Astrocyte (in vitro differentiated cells and primary cell): ENCODE data around the gene ZMYM1. TPM values are rescaled to one million over a fixed set of nuclear protein-coding genes. Genes with fewer than 3 reads are reported as not detected.

Experiments
- DNase-seq: peaks from one replicate; pipeline ENCODE4 v3.0.0-alpha.2; 2010; ENCODE audit warnings: low read depth
- FAIRE-seq: peaks from 2 replicates; lab custom pipeline; 2011; peaks lifted over from hg19 to GRCh38; lab: Jason Lieb, UNC
- H2AFZ ChIP-seq: 2 replicates; pipeline ENCODE4 v1.6.0; 2012; ENCODE audit warnings: low read depth, low read length, inconsistent platforms
- H3K27ac ChIP-seq: 2 replicates; pipeline ENCODE4 v1.5.1; 2011; ENCODE audit warnings: low read depth, low read length, inconsistent platforms
- H3K27me3 ChIP-seq: 2 replicates; pipeline ENCODE4 v1.6.0; 2011; ENCODE audit warnings: low read length, inconsistent platforms; ENCODE audit not compliant: insufficient read depth
- H3K36me3 ChIP-seq: 2 replicates; pipeline ENCODE4 v1.5.1; 2011; ENCODE audit warnings: low read length, inconsistent platforms; ENCODE audit not compliant: insufficient read depth
- H3K4me1 ChIP-seq: 2 replicates; pipeline ENCODE4 v1.5.1; 2011; ENCODE audit warnings: low read length, inconsistent platforms; ENCODE audit not compliant: insufficient read depth
- H3K4me2 ChIP-seq: 2 replicates; pipeline ENCODE4 v1.6.0; 2012; ENCODE audit warnings: low read length, inconsistent platforms
- H3K4me3 ChIP-seq: 2 replicates; pipeline ENCODE4 v1.5.1; 2011; ENCODE audit warnings: low read depth, mild to moderate bottlenecking, low read length, inconsistent platforms; ENCODE audit not compliant: insufficient read depth
- H3K79me2 ChIP-seq: 2 replicates; pipeline ENCODE4 v1.6.0; 2012; ENCODE audit warnings: mild to moderate bottlenecking, low read length, inconsistent platforms; ENCODE audit not compliant: insufficient read depth
- H3K9ac ChIP-seq: 2 replicates; pipeline ENCODE4 v1.6.0; 2012; ENCODE audit warnings: mild to moderate bottlenecking, low read length, inconsistent platforms
- H3K9me3 ChIP-seq: 2 replicates; pipeline ENCODE4 v1.5.1; 2012; ENCODE audit warnings: low read depth, mild to moderate bottlenecking, low read length, inconsistent platforms; ENCODE audit not compliant: insufficient read depth
- H4K20me1 ChIP-seq: 2 replicates; pipeline ENCODE4 v1.6.0; 2012; ENCODE audit warnings: low read length, inconsistent platforms; ENCODE audit not compliant: insufficient read depth
- H3K27ac Mint-ChIP-seq: one replicate; pipeline ENCODE4 v1.8.0; 2021; ENCODE audit warnings: mild to moderate bottlenecking, mixed read lengths; ENCODE audit not compliant: unreplicated experiment
- H3K27me3 Mint-ChIP-seq: one replicate; pipeline ENCODE4 v1.8.0; 2021; ENCODE audit warnings: low read depth, mixed read lengths; ENCODE audit not compliant: unreplicated experiment
- H3K36me3 Mint-ChIP-seq: one replicate; pipeline ENCODE4 v1.8.0; 2021; ENCODE audit warnings: low read depth, mixed read lengths; ENCODE audit not compliant: unreplicated experiment
- H3K4me1 Mint-ChIP-seq: one replicate; pipeline ENCODE4 v1.8.0; 2021; ENCODE audit warnings: low read depth, mixed read lengths; ENCODE audit not compliant: unreplicated experiment
- H3K4me3 Mint-ChIP-seq: one replicate; pipeline ENCODE4 v1.8.0; 2021; ENCODE audit warnings: mild to moderate bottlenecking, moderate library complexity, mixed read lengths; ENCODE audit not compliant: unreplicated experiment
- H3K9me3 Mint-ChIP-seq: one replicate; pipeline ENCODE4 v1.8.0; 2021; ENCODE audit warnings: mild to moderate bottlenecking, mixed read lengths; ENCODE audit not compliant: unreplicated experiment
- EZH2 ChIP-seq: IDR thresholded peaks from 2 replicates; pipeline ENCODE4 v1.6.1; 2012; ENCODE audit warnings: mild to moderate bottlenecking, low read length, inconsistent platforms; ENCODE audit not compliant: insufficient read depth
- total RNA-seq: library from RNA; stranded (reverse); gene quantifications from 2 replicates; pipeline ENCODE4 v1.2.1, GENCODE V29; 2021
- TF ChIP-seq, protein P1 (sequence below): IDR thresholded peaks from 2 replicates; pipeline ENCODE4 v1.5.1; 2011; ENCODE audit warnings: low read depth, mild to moderate bottlenecking, inconsistent platforms, low read length, moderate library complexity; ENCODE audit not compliant: insufficient read depth

Gene ZMYM1
- total RNA-seq, 1 donor from 2014 or later, result 15.1 TPM

DNA sequence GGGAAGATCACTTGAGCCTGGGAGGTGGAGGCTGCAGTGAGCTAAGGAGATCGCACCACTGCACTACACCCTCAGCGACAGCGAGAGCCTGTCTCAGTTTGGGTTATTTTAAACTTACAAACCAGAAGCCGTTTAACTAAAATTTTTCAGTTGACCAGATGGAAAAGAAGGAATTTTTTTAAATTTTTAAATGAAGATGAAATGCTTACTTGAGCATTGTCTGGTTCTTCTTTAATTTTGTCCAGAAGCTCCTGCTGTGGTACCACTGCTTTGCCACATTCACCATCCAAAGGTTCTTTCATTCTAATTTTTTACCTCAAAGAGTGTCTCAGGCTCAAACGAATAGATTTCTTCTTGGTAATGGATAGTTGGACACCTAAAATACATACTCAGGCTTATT, 48.8 kb upstream of the ZMYM1 start:
- peaks cover 8% of the 10 kb centered on the region for H3K36me3 Mint-ChIP-seq
- peaks cover 3% of the 10 kb centered on the region for H3K9me3 Mint-ChIP-seq
- Histone ChIP-seq H2AFZ (no peak overlapping the region), H3K79me2 (peaks cover 50% of the 10 kb centered on the region), H3K4me2 (peak overlapping the region; percentile 90), H3K4me1 (peaks cover 13% of the 10 kb centered on the region), H3K36me3 (peaks cover 2% of the 10 kb centered on the region), H3K9me3 (no peaks in the 10 kb centered on the region), H3K9ac (peak overlapping the region; percentile 96), H3K27ac (peak overlapping the region; percentile 95), H3K4me3 (peak overlapping the region; percentile 89), H3K27me3 (no peaks in the 10 kb centered on the region), H4K20me1 (no peaks in the 10 kb centered on the region)
- H3K4me1 Mint-ChIP-seq, result peaks cover 9% of the 10 kb centered on the region
- H3K4me3 Mint-ChIP-seq, result peak overlapping the region; percentile 92
- peak overlapping the region; percentile 97 for H3K27ac Mint-ChIP-seq
- H3K27me3 Mint-ChIP-seq, result no peaks in the 10 kb centered on the region
- DNase-seq (no peak), FAIRE-seq (no peak)
- no peak for TF ChIP-seq EZH2

DNA sequence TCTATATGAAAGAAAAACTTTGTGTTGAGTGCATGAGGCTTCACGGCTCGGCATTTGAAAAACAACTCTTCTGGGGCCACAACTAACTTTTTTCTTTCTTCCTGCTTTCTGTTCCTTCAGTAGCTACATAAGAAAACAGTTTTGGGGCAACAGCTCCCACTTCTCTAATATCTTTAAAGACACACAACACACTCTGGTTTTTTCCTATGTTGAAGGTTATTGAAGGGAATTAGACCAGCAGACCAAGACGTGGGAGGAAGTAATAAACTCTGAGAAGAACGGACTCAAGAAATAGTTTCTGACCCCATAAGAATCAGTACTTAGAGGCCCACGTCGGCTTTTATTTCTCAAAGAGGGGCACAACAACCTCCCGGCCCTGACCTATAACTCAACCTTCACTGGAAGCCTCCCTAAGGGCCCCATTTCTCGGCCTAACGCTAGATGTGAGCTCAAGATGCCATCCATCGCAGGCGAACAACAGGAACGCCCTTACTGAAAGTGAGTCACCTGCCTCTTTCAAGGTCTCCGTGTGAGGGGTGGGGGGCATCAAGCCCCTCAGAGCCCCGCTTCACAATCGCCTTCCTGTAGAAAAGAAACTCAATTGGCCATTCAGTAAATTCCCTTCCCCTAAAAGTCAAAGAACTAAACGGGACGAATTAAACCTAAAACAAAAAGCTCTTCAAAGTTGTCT, 48.3 kb upstream of the ZMYM1 start:
- peak overlapping the region; percentile 97 for H3K27ac Mint-ChIP-seq
- H3K9me3 ChIP-seq, result no peaks in the 10 kb centered on the region
- H3K27ac ChIP-seq, result peak overlapping the region; percentile 95
- no peaks in the 10 kb centered on the region for H4K20me1 ChIP-seq
- peaks cover 3% of the 10 kb centered on the region for H3K9me3 Mint-ChIP-seq
- peak overlapping the region; percentile 90 for H3K4me2 ChIP-seq
- H3K4me3 ChIP-seq, result peak overlapping the region; percentile 89
- H3K9ac ChIP-seq, result peak overlapping the region; percentile 96
- DNase-seq (peak; percentile 40), FAIRE-seq (no peak)
- peak overlapping the region; percentile 92 for H3K4me3 Mint-ChIP-seq
- peaks cover 13% of the 10 kb centered on the region for H3K4me1 ChIP-seq
- H3K27me3 ChIP-seq, result no peaks in the 10 kb centered on the region
- peaks cover 9% of the 10 kb centered on the region for H3K4me1 Mint-ChIP-seq
- H2AFZ ChIP-seq, result peak overlapping the region; percentile 91
- no peaks in the 10 kb centered on the region for H3K27me3 Mint-ChIP-seq
- no peak for TF ChIP-seq EZH2
- TF ChIP-seq, protein P1, sequence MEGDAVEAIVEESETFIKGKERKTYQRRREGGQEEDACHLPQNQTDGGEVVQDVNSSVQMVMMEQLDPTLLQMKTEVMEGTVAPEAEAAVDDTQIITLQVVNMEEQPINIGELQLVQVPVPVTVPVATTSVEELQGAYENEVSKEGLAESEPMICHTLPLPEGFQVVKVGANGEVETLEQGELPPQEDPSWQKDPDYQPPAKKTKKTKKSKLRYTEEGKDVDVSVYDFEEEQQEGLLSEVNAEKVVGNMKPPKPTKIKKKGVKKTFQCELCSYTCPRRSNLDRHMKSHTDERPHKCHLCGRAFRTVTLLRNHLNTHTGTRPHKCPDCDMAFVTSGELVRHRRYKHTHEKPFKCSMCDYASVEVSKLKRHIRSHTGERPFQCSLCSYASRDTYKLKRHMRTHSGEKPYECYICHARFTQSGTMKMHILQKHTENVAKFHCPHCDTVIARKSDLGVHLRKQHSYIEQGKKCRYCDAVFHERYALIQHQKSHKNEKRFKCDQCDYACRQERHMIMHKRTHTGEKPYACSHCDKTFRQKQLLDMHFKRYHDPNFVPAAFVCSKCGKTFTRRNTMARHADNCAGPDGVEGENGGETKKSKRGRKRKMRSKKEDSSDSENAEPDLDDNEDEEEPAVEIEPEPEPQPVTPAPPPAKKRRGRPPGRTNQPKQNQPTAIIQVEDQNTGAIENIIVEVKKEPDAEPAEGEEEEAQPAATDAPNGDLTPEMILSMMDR, result no peak
- peaks cover 4% of the 10 kb centered on the region for H3K36me3 Mint-ChIP-seq
- H3K79me2 ChIP-seq, result peaks cover 45% of the 10 kb centered on the region
- H3K36me3 ChIP-seq, result peaks cover 2% of the 10 kb centered on the region

- TF ChIP-seq EZH2, result no peak
- TF ChIP-seq, protein P1, result no peak
- Mint-ChIP-seq H3K9me3 (peaks cover 3% of the 10 kb centered on the region), H3K27ac (no peak overlapping the region), H3K36me3 (peaks cover 4% of the 10 kb centered on the region), H3K27me3 (no peaks in the 10 kb centered on the region), H3K4me1 (peaks cover 9% of the 10 kb centered on the region), H3K4me3 (peak overlapping the region; percentile 43)
- Histone ChIP-seq H3K9me3 (no peaks in the 10 kb centered on the region), H4K20me1 (no peaks in the 10 kb centered on the region), H2AFZ (no peak overlapping the region), H3K9ac (no peak overlapping the region), H3K4me3 (peak overlapping the region; percentile 29), H3K27ac (no peak overlapping the region), H3K27me3 (no peaks in the 10 kb centered on the region), H3K4me2 (peak overlapping the region; percentile 90), H3K36me3 (no peaks in the 10 kb centered on the region), H3K4me1 (peaks cover 13% of the 10 kb centered on the region), H3K79me2 (peaks cover 32% of the 10 kb centered on the region)
- FAIRE-seq (no peak), DNase-seq (no peak)
Measured at GRCh38 chr1:35032384-35032739, 46.8 kb upstream of the ZMYM1 start.
